ENCODE data around the gene EHD4.

The EHD4 gene

GRCh38 chr15:41972253-41973242 lies at the start of gene EHD4:
TSS of gene EHD4 (minus strand) at chr15:41972557. CDS start at chr15:41972494, 63 bp downstream.
- DNase-seq, result peak; percentile 97

GRCh38 chr15:42021593-42021992 lies 49.2 kb upstream of the EHD4 start:
- no peak for DNase-seq

GRCh38 chr15:42020713-42021273 lies 48.4 kb upstream of the EHD4 start, which contains the start of gene PLA2G4E:
TSS of gene PLA2G4E (minus strand) at chr15:42021042. CDS start at chr15:42021030, 12 bp downstream.
- no peak for DNase-seq

GRCh38 chr15:42018306-42019224 lies 46.2 kb upstream of the EHD4 start:
- no peak for DNase-seq

GRCh38 chr15:42016971-42017370 lies 44.6 kb upstream of the EHD4 start:
- no peak for DNase-seq

- no peak for DNase-seq
Measured at GRCh38 chr15:42014406-42014805, 42.0 kb upstream of the EHD4 start.

- no peak for DNase-seq
Measured at GRCh38 chr15:42012928-42013482, 40.6 kb upstream of the EHD4 start.

GRCh38 chr15:42012241-42012640 lies 39.9 kb upstream of the EHD4 start:
- DNase-seq, result no peak

- DNase-seq, result peak; percentile 5
Measured at GRCh38 chr15:42011074-42011473, 38.7 kb upstream of the EHD4 start.

- no peak for DNase-seq
Measured at GRCh38 chr15:42010434-42010833, 38.1 kb upstream of the EHD4 start.

GRCh38 chr15:42009474-42009873 lies 37.1 kb upstream of the EHD4 start:
- DNase-seq, result no peak

- no peak for DNase-seq
Measured at GRCh38 chr15:42009022-42009421, 36.7 kb upstream of the EHD4 start.

- DNase-seq, result no peak
Measured at GRCh38 chr15:42007386-42007785, 35.0 kb upstream of the EHD4 start.

- no peak for DNase-seq
Measured at GRCh38 chr15:42002333-42002732, 30.0 kb upstream of the EHD4 start.

- no peak for DNase-seq
Measured at GRCh38 chr15:42001236-42001635, 28.9 kb upstream of the EHD4 start.

- no peak for DNase-seq
Measured at GRCh38 chr15:41999290-42000285, 27.2 kb upstream of the EHD4 start.

- DNase-seq, result no peak
Measured at GRCh38 chr15:41997845-41998244, 25.5 kb upstream of the EHD4 start.

- no peak for DNase-seq
Measured at GRCh38 chr15:41996921-41997592, 24.7 kb upstream of the EHD4 start.

GRCh38 chr15:41996376-41996775 lies 24.0 kb upstream of the EHD4 start:
- no peak for DNase-seq

- DNase-seq, result no peak
Measured at GRCh38 chr15:41995476-41995855, 23.1 kb upstream of the EHD4 start.

Measured in NCI-H345 (cell line).